Naive thymus-derived CD8-positive, alpha-beta T cell (primary cell): ENCODE measurements around the gene HP. TPM values are rescaled to one million over a fixed set of nuclear protein-coding genes. Genes with fewer than 3 reads are reported as not detected.
"Not testable (repeated sequence)": the region's sequence is repeated elsewhere in the genome, so short reads cannot be mapped to it uniquely, and the experiment has no call there.

Experiments
- ATAC-seq, 2 donors: fragments of 150-1000 bp; cut with Tn5 transposase in 1 of 2; sonication (Bioruptor Pico), chemical (Tn5 transposase) in 1 of 2; 1 replicate in 1 of 2; 2 replicates in 1 of 2; pipeline ENCODE4 v1.10.0; 2021; ENCODE audit warnings: mild to moderate bottlenecking in 2 of 2, moderate library complexity in 2 of 2
- POLR2A ChIA-PET: fragments of 350-600 bp; sonication (Branson Sonifier 250); formaldehyde crosslinking; loops from one replicate; lab custom pipeline; 2021; ENCODE audit warnings: antibody characterized with exemption; lab: Charles Lee
- DNase-seq, 10 donors: peaks; one replicate each; pipeline versions ENCODE4 v3.0.0 to v3.0.0-alpha.2; 2020 to 2022
- H3K27ac Mint-ChIP-seq, 10 donors: one replicate each; pipeline ENCODE4 v1.8.0; 2020 to 2022; ENCODE audit warnings: mild to moderate bottlenecking in 10 of 10, mixed read lengths in 10 of 10, moderate library complexity in 4 of 10, inconsistent platforms in 1 of 10
- H3K27me3 Mint-ChIP-seq, 5 donors: one replicate each; pipeline ENCODE4 v1.8.0; 2021 to 2022; ENCODE audit warnings: mixed read lengths in 5 of 5
- H3K36me3 Mint-ChIP-seq, 3 donors: one replicate each; pipeline ENCODE4 v1.8.0; 2020 to 2022; ENCODE audit warnings: mixed read lengths in 3 of 3, mild to moderate bottlenecking in 2 of 3, inconsistent platforms in 1 of 3
- H3K4me1 Mint-ChIP-seq, 4 donors: one replicate each; pipeline ENCODE4 v1.8.0; 2021 to 2022; ENCODE audit warnings: mixed read lengths in 4 of 4
- H3K4me3 Mint-ChIP-seq, 10 donors: one replicate each; pipeline ENCODE4 v1.8.0; 2020 to 2022; ENCODE audit warnings: mild to moderate bottlenecking in 10 of 10, mixed read lengths in 10 of 10, moderate library complexity in 6 of 10, inconsistent platforms in 1 of 10
- H3K9me3 Mint-ChIP-seq, 9 donors: one replicate each; pipeline ENCODE4 v1.8.0; 2020 to 2022; ENCODE audit warnings: mixed read lengths in 9 of 9, mild to moderate bottlenecking in 3 of 9, inconsistent platforms in 1 of 9, moderate library complexity in 1 of 9
- polyA plus RNA-seq, 3 donors: library from polyadenylated mRNA; unstranded; fragments of 300-500 nt; fragmentation: Illumina TruSeq; gene quantifications; one replicate each; pipeline ENCODE4 v1.2.3, GENCODE V29; 2021
- total RNA-seq, 8 experiments: library from RNA in 2 of 8; stranded (reverse) in 2 of 8; gene quantifications; one replicate each; pipeline ENCODE4 v1.2.3 and lab custom pipeline; 2021 to 2026

HP gene
- total and polyA plus RNA-seq, 5 experiments from 2014 or later: 0.22 to 0.26 TPM; not detected in 3

- Mint-ChIP-seq H3K9me3 (no peaks in the 10 kb centered on the region), H3K27me3 (no peaks in the 10 kb centered on the region), H3K4me3 (no peak overlapping the region), H3K4me1 (no peaks in the 10 kb centered on the region), H3K27ac (no peak overlapping the region), H3K36me3 (peaks cover 0 to 10% (median 9%) of the 10 kb centered on the region in 3 donors)
- DNase-seq (no peak), ATAC-seq (no peak)
- POLR2A ChIA-PET: no interaction called here
These were observed 19.4 kb downstream of the HP start for GRCh38 chr16:72073560-72074230.

- H3K36me3 Mint-ChIP-seq: peaks cover 0 to 11% (median 9%) of the 10 kb centered on the region in 3 donors
- H3K27ac Mint-ChIP-seq, H3K4me1 Mint-ChIP-seq, H3K27me3 Mint-ChIP-seq, POLR2A ChIA-PET, H3K9me3 Mint-ChIP-seq, H3K4me3 Mint-ChIP-seq, ATAC-seq, DNase-seq: not testable (repeated sequence)
These were observed 20.8 kb downstream of the HP start for GRCh38 chr16:72075067-72075466.

- ATAC-seq, H3K27me3 Mint-ChIP-seq, H3K4me1 Mint-ChIP-seq, H3K27ac Mint-ChIP-seq, H3K9me3 Mint-ChIP-seq, POLR2A ChIA-PET, H3K4me3 Mint-ChIP-seq, DNase-seq: not testable (repeated sequence)
- H3K36me3 Mint-ChIP-seq: peaks cover 0 to 11% (median 9%) of the 10 kb centered on the region in 3 donors
These were observed 22.8 kb downstream of the HP start for GRCh38 chr16:72076991-72077706.

GRCh38 chr16:72083778-72084404 lies 29.6 kb downstream of the HP start:
- POLR2A ChIA-PET: interaction anchor here (0.9 kb wide), 1 partner anchor 10 kb away, joined by 4 read pairs; the partner anchor contains the start of genes DHX38 and TXNL4B
- peak overlapping the region in 2 of 10 donors; percentile 53 to 54 for H3K27ac Mint-ChIP-seq
- peak overlapping the region in 1 of 10 donors; percentile 6 for H3K4me3 Mint-ChIP-seq
- peaks cover 7 to 49% (median 28%) of the 10 kb centered on the region in 3 donors for H3K36me3 Mint-ChIP-seq
- H3K9me3 Mint-ChIP-seq: peaks cover 0 to 11% (median 3%) of the 10 kb centered on the region in 9 donors
- H3K27me3 Mint-ChIP-seq: no peaks in the 10 kb centered on the region
- no peak for DNase-seq
- ATAC-seq: no peak
- H3K4me1 Mint-ChIP-seq: peaks cover 0 to 5% (median 1%) of the 10 kb centered on the region in 4 donors

- DNase-seq: no peak
- Mint-ChIP-seq H3K9me3 (peaks cover 0 to 11% (median 3%) of the 10 kb centered on the region in 9 donors), H3K4me1 (peaks cover 0 to 7% (median 4%) of the 10 kb centered on the region in 4 donors), H3K4me3 (no peak overlapping the region), H3K36me3 (peaks cover 7 to 55% (median 28%) of the 10 kb centered on the region in 3 donors), H3K27ac (no peak overlapping the region), H3K27me3 (no peaks in the 10 kb centered on the region)
- no peak for ATAC-seq
- POLR2A ChIA-PET: no interaction called here
These were observed 30.1 kb downstream of the HP start for GRCh38 chr16:72084445-72084844.

- peaks cover 7 to 61% (median 28%) of the 10 kb centered on the region in 3 donors for H3K36me3 Mint-ChIP-seq
- POLR2A ChIA-PET: no interaction called here
These were observed 30.7 kb downstream of the HP start for GRCh38 chr16:72085002-72085401.

GRCh38 chr16:72091217-72091616 lies 36.9 kb downstream of the HP start:
- H3K9me3 Mint-ChIP-seq: no peaks in the 10 kb centered on the region
- peak overlapping the region in 9 of 10 donors; percentile 15 to 99 (median 58) for H3K27ac Mint-ChIP-seq
- DNase-seq (no peak), ATAC-seq (no peak)
- POLR2A ChIA-PET: no interaction called here
- no peaks in the 10 kb centered on the region for H3K27me3 Mint-ChIP-seq
- H3K36me3 Mint-ChIP-seq: peaks cover 0 to 54% (median 10%) of the 10 kb centered on the region in 3 donors
- peak overlapping the region in 9 of 10 donors; percentile 20 to 100 (median 92) for H3K4me3 Mint-ChIP-seq
- peaks cover 31 to 57% (median 51%) of the 10 kb centered on the region in 4 donors for H3K4me1 Mint-ChIP-seq

More at GRCh38 chr16:72085002-72085401, 30.7 kb downstream of the HP start:
- Mint-ChIP-seq H3K27me3 (no peaks in the 10 kb centered on the region), H3K4me3 (no peak overlapping the region), H3K9me3 (peaks cover 0 to 11% (median 3%) of the 10 kb centered on the region in 9 donors), H3K27ac (no peak overlapping the region), H3K4me1 (peaks cover 0 to 7% (median 4%) of the 10 kb centered on the region in 4 donors)
- ATAC-seq: no peak
- no peak for DNase-seq

GRCh38 chr16:72092832-72093447 lies 38.6 kb downstream of the HP start:
- Mint-ChIP-seq H3K36me3 (peaks cover 0 to 54% (median 18%) of the 10 kb centered on the region in 3 donors), H3K9me3 (no peaks in the 10 kb centered on the region), H3K27me3 (no peaks in the 10 kb centered on the region), H3K4me3 (peak overlapping the region; percentile 92 to 100 (median 98)), H3K27ac (peak overlapping the region; percentile 93 to 100 (median 99)), H3K4me1 (peaks cover 39 to 71% (median 57%) of the 10 kb centered on the region in 4 donors)
- POLR2A ChIA-PET: interaction anchor here (0.6 to 1.9 kb wide), 6 partner anchors 9 to 528 kb away, joined by 3 to 4 read pairs (median 4); no protein-coding TSS in a partner anchor
- peak in 2 of 10 donors; percentile 4 for DNase-seq
- ATAC-seq: peak; percentile 33 to 41

- Mint-ChIP-seq H3K4me1 (peaks cover 42 to 74% (median 58%) of the 10 kb centered on the region in 4 donors), H3K27ac (peak within 1 kb of the TSS; percentile 93 to 100 (median 99)), H3K27me3 (no peaks in the 10 kb centered on the region), H3K36me3 (peaks cover 0 to 54% (median 16%) of the 10 kb centered on the region in 3 donors), H3K4me3 (peak within 1 kb of the TSS; percentile 92 to 100 (median 98)), H3K9me3 (no peaks in the 10 kb centered on the region)
- POLR2A ChIA-PET: interaction anchor here (0.6 to 1.9 kb wide), 5 partner anchors 10 to 529 kb away, joined by 3 to 4 read pairs (median 4); no protein-coding TSS in a partner anchor
- DNase-seq (peak; percentile 72 to 96 (median 91)), ATAC-seq (peak; percentile 95 to 96)
These were observed 39.4 kb downstream of the HP start, which contains the start of the genes DHX38 and TXNL4B for GRCh38 chr16:72093448-72094265. Gene DHX38, plus strand, starts transcription at chr16:72093847. Its CDS starts 2,311 bp downstream, at chr16:72096158. Gene TXNL4B, minus strand, starts transcription at chr16:72093620. Its CDS starts 2,871 bp downstream, at chr16:72090749.

GRCh38 chr16:72094266-72094610 lies 39.9 kb downstream of the HP start:
- Mint-ChIP-seq H3K4me3 (peak overlapping the region; percentile 92 to 100 (median 98)), H3K4me1 (peaks cover 46 to 72% (median 57%) of the 10 kb centered on the region in 4 donors), H3K9me3 (no peaks in the 10 kb centered on the region), H3K27ac (peak overlapping the region; percentile 93 to 100 (median 99)), H3K27me3 (no peaks in the 10 kb centered on the region), H3K36me3 (peaks cover 0 to 54% (median 16%) of the 10 kb centered on the region in 3 donors)
- POLR2A ChIA-PET: interaction anchor here (0.9 to 1.9 kb wide), 2 partner anchors 12 to 84 kb away, joined by 3 to 4 read pairs; no protein-coding TSS in a partner anchor
- DNase-seq (peak in 3 of 10 donors; percentile 12 to 39 (median 27)), ATAC-seq (peak in 1 of 2 donors; percentile 2)

- Mint-ChIP-seq H3K9me3 (no peaks in the 10 kb centered on the region), H3K27me3 (no peaks in the 10 kb centered on the region), H3K36me3 (peaks cover 4 to 85% (median 36%) of the 10 kb centered on the region in 3 donors), H3K4me3 (no peak overlapping the region), H3K4me1 (peaks cover 28 to 39% (median 36%) of the 10 kb centered on the region in 4 donors), H3K27ac (peak overlapping the region in 2 of 10 donors; percentile 9 to 14)
- no peak for ATAC-seq
- POLR2A ChIA-PET: no interaction called here
- no peak for DNase-seq
These were observed 44.6 kb downstream of the HP start for GRCh38 chr16:72098936-72099335.
